GM21423 (cell line): Measurements from ENCODE around the gene SCN2B.

Experiments used
- ATAC-seq: cut with Tn5 transposase; IDR thresholded peaks from one replicate; pipeline ENCODE4 v1.9.1; 2021; ENCODE audit warnings: mild to moderate bottlenecking, moderate library complexity; ENCODE audit not compliant: unreplicated experiment

SCN2B gene

GRCh38 chr11:118175031-118175992 lies 1.1 kb downstream of the SCN2B start:
- no peak for ATAC-seq

DNA sequence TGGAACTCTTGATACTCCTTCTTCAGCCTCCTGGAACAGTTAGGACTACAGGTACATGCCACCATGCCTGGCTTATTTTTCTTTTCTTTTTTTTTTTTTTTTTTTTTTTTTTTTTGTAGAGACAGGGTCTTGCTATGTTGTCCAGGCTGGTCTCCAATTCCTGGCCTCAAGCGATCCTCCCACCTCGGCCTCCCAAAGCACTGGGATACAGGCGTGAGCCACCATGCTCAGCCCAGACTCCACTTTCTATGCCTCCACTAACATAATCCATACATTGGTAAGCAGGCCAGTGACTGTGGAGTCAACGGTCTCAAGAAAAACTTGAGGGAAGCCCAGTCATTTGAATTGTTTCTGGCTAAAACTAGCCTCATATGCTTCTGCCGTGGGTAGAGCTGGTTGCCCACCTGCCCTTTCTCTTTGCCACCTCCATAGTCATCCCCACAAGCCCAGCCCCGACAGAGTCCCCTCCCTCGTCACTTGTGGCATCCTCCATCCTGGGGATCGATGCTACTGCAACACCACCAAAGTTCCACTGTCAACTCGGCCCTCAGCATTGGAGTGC lies 2.4 kb downstream of the SCN2B start:
- ATAC-seq = no peak

- no peak for ATAC-seq
These were observed 4.1 kb downstream of the SCN2B start for GRCh38 chr11:118172356-118172755.

GRCh38 chr11:118171269-118172062 lies 5.0 kb downstream of the SCN2B start:
- no peak for ATAC-seq

DNA sequence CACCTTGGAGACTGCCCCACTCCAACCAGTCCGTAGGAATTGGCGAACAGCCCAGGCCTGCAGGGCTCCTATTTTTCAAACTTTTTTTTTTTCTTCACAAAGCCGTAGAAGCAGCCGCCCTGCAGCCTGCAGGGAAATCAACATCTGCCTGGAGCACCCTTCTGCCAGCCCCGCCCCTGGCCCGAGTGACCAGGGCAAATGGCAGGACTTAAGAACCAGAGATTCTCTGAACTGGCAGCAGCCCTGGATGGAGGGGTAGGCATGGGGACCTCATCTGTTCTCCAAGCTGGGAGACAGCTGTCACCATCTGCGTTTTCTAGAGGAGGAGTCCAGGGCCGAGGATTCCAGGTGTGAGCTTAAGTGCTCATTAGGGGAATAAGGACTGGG lies 5.6 kb downstream of the SCN2B start:
- ATAC-seq = no peak

GRCh38 chr11:118170231-118170630 lies 6.2 kb downstream of the SCN2B start:
- ATAC-seq = no peak

- ATAC-seq = no peak
These were observed 6.9 kb downstream of the SCN2B start for GRCh38 chr11:118169300-118170140.

DNA sequence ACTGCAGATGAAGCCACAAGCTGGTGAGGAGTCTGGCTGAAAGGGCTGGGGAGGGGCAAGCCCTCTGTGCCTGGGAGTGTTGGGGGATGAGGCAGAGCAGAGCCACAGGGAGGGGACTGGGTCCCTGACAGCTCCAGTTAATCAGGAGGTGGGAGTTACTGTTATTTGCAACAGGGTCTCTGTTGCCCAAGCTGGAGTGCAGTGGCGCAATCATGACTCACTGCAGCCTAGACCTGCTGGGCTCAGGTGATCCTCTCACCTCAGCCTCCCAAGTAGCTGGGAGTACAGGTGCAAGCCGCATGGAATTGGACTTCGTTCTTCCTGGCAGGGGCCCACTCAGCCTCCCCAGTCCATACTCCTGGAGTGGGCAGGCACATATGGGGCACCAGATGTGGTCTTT lies 7.7 kb downstream of the SCN2B start:
- ATAC-seq = no peak

- ATAC-seq = no peak
These were observed 8.1 kb downstream of the SCN2B start for GRCh38 chr11:118168316-118168715.

- ATAC-seq = no peak
These were observed 8.5 kb downstream of the SCN2B start for GRCh38 chr11:118167906-118168305.

GRCh38 chr11:118167253-118167652 lies 9.2 kb downstream of the SCN2B start:
- no peak for ATAC-seq

GRCh38 chr11:118166641-118167040 lies 9.8 kb downstream of the SCN2B start:
- ATAC-seq = no peak

GRCh38 chr11:118164885-118165284 lies 11.6 kb downstream of the SCN2B start:
- no peak for ATAC-seq

DNA sequence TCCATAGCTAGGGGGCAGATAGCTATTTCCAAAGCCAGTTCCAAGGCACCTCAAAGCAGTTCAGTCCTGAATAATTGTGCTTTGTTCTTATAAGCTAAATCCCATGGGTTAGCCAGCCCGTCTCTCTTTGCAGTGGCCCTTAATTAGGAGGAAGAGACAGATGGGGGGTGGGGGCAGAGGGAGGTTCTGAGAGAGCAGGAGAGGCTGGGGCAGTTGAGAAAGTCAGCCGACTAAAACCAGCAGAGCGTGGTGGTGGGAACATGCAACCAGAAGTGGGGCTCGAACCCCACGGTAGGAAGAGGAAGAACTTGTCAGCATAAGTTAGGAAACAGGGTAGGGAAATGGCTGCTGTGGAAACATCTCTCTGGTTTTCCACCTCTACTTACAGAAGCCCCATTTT lies 12.9 kb downstream of the SCN2B start:
- ATAC-seq = no peak

DNA sequence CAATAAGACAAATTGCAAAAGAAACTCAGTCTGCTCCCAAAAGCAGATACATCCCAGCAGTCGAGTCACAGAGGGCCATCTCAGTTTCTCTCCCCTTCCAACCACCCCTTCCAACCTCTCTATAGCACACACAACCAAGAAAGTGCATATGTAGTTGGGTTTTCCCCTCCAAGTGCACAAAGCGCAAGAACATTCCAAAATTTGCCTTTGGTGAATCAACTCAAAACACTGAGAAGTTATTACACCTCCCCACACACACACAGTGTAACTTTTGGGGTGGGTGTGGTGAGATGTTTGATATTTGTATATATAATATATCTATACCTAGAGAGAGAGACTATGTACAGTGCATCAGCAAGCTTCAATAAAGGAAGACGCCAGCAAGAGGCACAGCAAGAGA lies 13.6 kb downstream of the SCN2B start:
- ATAC-seq = no peak

GRCh38 chr11:118161786-118162185 lies 14.7 kb downstream of the SCN2B start:
- no peak for ATAC-seq

DNA sequence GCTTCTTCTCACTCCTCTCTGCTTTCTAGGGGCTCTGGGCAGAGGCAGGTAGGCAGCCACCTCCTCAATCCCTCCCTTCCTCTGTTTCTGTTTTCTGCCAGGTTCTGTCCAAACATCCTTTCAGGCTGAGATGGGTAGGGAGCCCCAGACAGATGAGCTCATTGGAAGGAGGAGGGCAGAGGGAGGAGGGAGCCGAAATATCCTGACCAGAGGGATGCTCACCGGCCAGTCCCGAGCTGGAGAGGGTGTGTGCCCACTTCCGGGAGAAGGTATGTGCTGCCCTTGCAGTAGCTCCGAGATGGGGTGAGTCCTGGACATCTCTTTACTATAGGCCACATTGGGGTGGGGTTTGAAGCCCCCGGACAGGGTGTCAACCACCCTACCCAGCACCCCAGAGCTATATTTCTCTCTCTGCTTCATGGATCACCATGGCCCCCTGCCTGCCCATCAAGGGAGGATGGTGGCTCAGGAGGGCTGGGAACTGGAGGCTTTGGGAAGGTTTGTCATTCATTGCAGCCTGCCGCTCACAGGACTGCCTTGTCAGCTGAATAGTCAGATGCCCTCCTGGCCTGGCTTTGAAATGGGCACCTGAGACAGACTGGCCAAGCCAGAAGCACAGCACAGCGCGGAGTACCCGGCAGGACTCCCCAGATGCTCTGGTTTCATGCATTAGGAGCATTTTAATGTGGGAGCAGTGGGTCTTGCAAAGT lies 19.1 kb downstream of the SCN2B start:
- ATAC-seq = no peak

- ATAC-seq = no peak
These were observed 19.8 kb downstream of the SCN2B start for GRCh38 chr11:118156531-118157185.

GRCh38 chr11:118155776-118156530 lies 20.5 kb downstream of the SCN2B start:
- no peak for ATAC-seq
